GM12874 (cell line): Measurements from ENCODE around the gene PROM2.

Source experiments
- TF ChIP-seq, protein P1 (sequence below): IDR thresholded peaks from 2 replicates; pipeline ENCODE4 v1.5.1; 2011; ENCODE audit warnings: low read depth, mild to moderate bottlenecking, control low read depth, low read length, moderate library complexity; ENCODE audit not compliant: insufficient read depth

Gene PROM2

DNA sequence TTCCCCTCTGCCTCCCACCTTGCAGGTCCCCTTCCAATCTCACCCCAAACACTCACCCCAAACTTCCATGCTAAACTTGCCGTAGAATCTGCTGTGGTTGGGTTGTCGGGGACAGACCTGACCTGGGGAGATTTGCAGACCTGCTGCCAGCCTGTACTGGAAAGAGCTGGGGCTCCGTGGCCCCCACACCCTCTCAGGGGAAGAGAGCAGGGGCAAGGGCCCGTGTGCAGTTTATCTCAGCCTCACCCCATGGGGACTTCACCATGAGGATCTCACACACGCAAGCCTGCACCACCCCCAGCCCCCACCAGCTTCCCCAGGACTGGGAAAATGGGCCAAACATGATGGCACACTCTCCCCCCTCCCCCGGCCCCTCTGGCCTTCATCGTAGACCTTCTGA lies 53.6 kb downstream of the PROM2 start:
- TF ChIP-seq, protein P1, sequence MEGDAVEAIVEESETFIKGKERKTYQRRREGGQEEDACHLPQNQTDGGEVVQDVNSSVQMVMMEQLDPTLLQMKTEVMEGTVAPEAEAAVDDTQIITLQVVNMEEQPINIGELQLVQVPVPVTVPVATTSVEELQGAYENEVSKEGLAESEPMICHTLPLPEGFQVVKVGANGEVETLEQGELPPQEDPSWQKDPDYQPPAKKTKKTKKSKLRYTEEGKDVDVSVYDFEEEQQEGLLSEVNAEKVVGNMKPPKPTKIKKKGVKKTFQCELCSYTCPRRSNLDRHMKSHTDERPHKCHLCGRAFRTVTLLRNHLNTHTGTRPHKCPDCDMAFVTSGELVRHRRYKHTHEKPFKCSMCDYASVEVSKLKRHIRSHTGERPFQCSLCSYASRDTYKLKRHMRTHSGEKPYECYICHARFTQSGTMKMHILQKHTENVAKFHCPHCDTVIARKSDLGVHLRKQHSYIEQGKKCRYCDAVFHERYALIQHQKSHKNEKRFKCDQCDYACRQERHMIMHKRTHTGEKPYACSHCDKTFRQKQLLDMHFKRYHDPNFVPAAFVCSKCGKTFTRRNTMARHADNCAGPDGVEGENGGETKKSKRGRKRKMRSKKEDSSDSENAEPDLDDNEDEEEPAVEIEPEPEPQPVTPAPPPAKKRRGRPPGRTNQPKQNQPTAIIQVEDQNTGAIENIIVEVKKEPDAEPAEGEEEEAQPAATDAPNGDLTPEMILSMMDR = no peak

GRCh38 chr2:95328358-95329125 lies 54.3 kb downstream of the PROM2 start:
- TF ChIP-seq, protein P1 = no peak

DNA sequence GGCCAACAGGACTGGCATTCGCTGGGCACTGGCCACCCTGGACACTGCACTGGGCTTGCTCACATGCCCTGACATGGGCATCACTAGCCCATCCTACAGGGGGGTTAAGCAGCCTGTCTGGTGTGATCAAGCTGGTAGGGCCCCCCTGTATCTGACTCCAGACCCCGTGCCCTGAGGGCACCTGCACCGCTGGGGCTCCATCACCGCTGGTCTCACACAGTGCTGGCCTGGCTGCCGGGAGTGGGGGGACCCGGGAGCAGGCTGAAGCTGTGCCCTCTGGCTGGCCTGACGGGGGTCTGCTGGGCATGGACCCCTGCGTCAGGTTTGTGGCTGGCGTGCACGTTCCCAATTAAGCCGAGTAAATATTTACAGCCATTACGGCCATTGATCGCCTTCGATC lies 55.2 kb downstream of the PROM2 start:
- TF ChIP-seq, protein P1 = no peak

- TF ChIP-seq, protein P1 = no peak
Measured at GRCh38 chr2:95329891-95330793, 55.9 kb downstream of the PROM2 start.

DNA sequence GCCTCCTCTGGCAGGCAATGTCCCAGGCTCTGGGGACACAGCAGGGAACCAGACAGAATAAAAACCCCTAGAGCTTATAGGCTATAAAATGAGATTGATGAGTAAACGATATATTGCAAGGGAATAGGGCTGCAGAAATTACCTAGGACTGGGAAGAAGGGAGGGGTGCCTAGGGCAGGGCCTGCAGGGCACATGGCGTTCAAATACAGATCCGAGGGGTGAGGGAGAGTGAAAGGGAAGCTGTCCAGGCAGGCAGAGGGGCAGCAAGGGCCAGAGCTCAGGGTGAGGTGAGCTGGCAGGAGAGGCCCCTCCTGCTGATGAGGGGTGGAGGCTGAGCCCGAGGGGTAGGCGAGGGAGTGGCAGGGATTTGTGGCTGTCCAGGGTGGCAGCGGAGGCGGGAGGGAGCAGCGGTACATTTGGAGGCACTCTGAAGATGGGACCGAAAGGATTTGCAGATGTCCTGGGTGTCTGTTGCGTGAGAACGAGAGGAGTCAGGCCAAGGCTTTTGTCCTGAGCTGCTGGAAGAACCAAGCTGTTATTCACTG lies 56.6 kb downstream of the PROM2 start:
- TF ChIP-seq, protein P1 = no peak

DNA sequence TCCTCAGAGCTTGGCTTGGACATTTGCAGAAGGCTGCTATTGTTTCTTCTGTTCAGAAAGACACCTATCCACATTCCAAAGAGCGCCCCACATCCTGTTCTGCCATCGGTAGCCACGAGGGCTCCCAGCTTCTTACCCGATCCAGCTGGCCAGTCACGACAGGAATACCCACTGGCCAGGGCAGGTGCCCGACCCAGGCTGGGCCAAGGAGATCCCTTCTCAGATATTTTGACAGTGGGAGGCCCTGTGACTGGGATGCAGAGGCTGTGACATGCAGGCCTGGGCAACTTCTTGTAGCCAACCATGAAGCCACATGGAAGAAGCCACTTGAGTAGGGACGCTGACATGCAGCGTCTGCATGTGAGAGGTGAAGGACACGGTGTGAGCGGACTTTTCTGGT lies 57.4 kb downstream of the PROM2 start:
- TF ChIP-seq, protein P1 = no peak

DNA sequence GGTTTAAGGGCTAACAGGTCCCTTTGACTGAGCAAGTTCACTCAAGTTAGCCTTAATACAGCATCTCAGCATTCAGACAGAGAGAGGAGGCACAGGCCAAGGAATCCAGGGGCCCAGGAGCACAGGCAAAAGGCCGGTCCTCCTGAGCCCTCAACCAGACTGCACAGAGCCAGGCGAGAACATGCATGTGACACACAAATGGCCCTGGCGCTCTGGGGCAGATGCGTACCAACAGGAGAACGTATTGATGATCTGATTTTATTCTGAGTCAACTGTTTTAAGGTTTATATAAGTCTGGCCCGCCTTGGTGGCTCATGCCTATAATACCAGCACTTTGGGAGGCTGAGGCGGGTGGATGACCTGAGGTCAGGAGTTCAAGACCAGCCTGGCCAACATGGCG lies 57.8 kb downstream of the PROM2 start:
- TF ChIP-seq, protein P1 = no peak
